GM18861 (cell line): Measurements from ENCODE around the gene MYO10.
"Not testable (repeated sequence)": the region's sequence is repeated elsewhere in the genome, so short reads cannot be mapped to it uniquely, and the experiment has no call there.

Experiments used
- ATAC-seq: cut with Tn5 transposase; IDR thresholded peaks from one replicate; pipeline ENCODE4 v1.9.1; 2021; ENCODE audit not compliant: unreplicated experiment

The MYO10 gene

DNA sequence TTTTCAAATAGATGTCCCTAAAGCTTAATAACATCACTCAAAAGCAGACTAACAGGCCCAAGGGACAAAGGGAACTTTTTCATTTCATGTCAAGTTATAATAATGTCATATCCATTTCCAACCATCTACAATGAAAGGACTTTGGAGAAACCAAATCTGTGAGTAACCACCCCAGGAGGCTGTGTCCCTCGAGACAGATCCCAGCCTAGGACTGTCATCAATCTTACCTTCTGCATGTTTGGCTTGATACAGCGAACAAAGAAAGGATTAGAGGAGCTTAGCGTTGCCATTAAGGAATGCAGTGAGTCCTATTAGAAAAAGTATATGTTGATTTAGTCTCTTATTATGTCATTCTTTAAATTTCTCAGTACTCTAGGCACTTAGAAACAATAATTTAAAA lies 181.5 kb downstream of the MYO10 start:
- no peak for ATAC-seq

GRCh38 chr5:16754086-16754485 lies 182.0 kb downstream of the MYO10 start:
- no peak for ATAC-seq

GRCh38 chr5:16750445-16750844 lies 185.6 kb downstream of the MYO10 start:
- no peak for ATAC-seq

GRCh38 chr5:16749626-16750025 lies 186.5 kb downstream of the MYO10 start:
- ATAC-seq: no peak

- ATAC-seq: no peak
Measured at GRCh38 chr5:16744164-16744880, 191.8 kb downstream of the MYO10 start.

- ATAC-seq: no peak
Measured at GRCh38 chr5:16742938-16743337, 193.2 kb downstream of the MYO10 start.

DNA sequence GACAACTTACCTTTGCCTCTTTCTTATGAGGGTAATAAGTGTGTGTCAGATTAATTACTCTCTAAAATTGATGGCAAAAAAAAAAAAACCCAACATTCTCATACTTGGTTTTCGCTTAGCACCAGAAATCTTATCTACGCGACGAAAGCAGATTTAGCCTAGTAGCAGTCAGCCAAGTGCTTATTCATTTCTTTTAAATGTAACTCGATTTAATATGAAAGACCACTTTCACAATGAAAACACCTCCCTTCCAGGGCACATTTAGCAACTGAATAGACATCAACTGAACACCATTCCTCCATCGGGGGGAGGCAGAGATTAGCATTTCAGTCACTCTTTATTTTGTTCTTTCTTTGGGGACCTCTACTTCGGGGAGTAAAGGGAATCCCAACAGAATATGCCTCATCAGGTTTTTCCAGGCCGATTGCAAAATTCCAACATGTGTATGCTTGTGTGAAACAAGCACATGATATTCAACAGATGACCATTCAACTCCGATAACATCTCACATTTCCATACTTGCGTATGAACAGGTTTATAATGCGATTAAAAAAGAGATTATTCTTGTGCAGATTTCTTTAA lies 195.2 kb downstream of the MYO10 start:
- ATAC-seq: no peak

DNA sequence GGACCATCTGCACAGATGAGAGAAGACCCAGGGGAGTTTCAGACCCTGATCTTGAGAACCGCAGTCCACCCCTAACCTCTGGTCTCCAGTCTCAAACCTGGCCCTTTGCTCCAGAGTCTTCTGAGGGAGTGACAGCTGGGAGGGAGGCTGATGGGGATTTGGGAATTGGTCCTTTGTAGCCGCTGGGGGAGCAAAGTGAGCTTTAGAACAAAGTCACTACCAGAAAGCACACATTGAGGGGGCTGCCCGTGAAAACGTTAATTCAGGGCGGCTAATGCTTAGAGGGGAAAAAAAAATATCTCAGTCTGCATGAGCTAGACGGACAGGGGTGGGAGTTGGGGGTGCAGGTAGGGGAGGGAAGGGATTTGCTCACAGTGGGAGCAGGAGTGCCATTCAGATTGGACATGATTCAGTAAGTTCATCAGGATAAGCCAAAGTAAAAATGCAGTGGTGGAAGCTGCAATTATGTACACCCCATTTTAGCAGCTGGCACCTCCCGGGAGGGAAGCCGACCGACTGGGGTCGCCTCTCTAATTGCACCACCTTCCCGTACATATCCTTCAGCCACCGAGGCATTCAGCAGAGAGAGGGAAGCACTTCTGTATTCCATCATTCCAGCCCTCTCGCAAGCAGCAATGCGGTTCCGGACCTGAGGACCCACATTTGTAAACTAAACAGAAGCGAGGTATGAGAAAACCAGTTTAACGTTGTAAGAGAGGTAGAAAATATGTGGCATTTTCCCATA lies 195.8 kb downstream of the MYO10 start:
- no peak for ATAC-seq

DNA sequence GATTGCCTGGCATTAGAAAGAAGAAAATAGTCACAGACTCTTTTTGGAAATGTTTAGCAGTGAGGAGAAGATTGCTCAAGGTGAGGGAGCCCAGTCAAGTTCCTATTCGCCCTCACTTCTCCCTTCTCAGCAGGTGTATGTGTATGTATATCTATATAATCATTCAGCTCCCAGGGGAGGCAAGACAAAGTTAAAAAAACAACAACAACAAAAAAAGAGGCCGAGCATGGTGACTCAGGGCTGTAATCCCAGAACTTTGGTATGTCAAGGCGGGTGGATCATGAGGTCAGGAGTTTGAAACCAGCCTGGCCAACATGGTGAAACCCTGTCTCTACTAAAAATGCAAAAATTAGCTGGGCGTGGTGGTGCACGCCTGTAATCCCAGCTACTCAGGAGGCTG lies 197.7 kb downstream of the MYO10 start:
- ATAC-seq: not testable (repeated sequence)

GRCh38 chr5:16737620-16738364 lies 198.3 kb downstream of the MYO10 start:
- ATAC-seq: no peak

DNA sequence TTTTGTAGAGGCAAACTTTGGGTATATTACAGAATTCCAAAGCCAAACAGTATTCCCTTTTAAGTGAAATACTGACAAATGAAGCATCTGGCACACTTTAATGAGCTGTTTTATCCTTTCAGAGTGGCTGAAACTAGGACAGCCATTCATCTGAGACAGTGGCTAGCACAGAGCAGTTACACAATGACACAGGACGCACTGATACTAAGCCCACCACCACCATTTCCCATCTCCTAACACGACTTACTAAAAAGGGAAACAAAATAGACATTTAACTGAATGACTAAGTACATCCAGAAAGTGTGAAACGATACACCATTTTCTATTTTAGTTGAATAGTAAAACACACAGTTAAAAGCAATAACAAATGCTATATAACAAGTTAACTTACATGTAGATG lies 198.9 kb downstream of the MYO10 start:
- ATAC-seq: no peak

GRCh38 chr5:16736158-16736995 lies 199.7 kb downstream of the MYO10 start:
- ATAC-seq: no peak

DNA sequence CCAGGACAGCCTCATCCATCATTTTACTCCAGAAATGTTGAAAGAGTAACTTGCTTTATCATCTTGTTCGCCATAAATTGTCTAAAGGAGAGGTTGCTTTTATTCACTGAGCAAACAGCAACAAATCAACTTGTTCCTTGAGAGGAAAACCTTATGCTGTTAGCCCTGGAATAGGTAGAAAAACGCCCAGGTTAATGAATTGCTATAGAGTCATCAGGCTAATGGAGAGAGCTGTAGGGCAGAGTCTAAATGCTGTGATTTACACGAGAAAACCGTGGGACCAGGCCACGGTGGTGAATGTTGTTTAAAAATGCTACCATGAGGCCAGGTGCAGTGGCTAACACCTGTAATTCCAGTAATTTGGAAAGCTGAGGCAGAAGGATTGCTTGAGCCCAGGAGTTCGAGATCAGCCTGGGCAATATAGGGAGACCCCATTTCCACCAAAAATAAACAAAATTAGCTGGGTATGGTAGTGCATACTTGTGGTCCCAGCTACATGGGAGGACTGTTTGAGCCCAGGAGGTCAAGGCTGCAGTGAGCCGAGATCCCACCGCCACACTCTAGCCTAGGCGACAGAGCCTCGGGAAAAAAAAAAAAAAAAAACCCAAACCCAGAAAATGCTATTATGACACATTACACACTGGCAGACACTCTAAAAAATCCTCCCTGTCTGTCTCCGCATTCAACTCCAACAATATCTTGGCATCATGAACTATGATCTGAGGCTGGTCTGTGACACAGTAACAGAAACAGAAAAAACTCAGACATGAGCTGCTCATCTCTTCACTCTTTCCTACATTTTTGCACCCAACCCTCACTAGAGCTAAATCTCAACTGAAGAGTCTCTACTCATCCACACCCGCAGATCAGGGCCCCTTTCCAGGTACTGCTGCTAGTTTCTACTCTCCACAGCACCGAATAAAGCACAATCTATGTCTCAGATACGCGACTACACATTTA lies 200.7 kb downstream of the MYO10 start:
- ATAC-seq: no peak

- ATAC-seq: no peak
Measured at GRCh38 chr5:16733331-16734006, 202.6 kb downstream of the MYO10 start.

GRCh38 chr5:16732356-16732755 lies 203.7 kb downstream of the MYO10 start:
- ATAC-seq: no peak

GRCh38 chr5:16727755-16728325 lies 208.2 kb downstream of the MYO10 start:
- ATAC-seq: no peak

DNA sequence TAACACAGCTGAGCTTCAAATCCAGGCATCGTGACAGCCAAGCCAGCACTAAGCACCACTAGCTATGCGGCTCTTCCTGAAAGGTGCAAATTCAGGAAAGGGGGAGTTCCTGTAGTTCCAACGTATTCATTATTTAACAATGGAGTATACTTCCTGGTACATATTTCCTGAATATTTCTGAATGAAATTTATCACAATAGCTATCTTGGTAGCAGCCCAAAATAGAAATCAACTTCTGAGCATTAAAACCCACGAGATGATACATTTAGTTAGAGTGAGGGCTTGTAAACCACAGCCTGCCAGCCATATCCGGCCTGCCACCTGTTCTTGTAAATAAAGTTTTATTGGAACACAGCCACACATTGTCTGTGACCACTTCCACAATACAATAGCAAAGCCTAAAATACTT lies 209.5 kb downstream of the MYO10 start:
- peak; percentile 55 for ATAC-seq

DNA sequence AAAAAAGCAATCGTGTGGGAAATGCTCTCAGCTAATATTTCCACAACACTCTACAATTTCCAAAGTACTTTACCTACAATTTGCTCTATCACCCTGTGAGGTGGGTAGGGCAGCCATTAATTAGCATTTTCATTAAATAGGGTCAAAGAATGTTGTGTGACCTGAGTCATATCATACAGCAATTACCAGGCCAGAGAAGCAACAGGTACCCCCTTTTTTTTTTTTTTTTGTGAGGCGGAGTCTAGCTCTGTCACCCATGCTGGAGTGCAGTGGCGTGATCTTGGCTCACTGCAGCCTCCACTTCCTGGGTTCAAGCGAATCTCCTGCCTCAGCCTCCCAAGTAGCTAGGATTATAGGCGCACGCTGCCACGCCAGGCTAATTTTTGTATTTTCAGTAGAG lies 210.5 kb downstream of the MYO10 start:
- no peak for ATAC-seq

DNA sequence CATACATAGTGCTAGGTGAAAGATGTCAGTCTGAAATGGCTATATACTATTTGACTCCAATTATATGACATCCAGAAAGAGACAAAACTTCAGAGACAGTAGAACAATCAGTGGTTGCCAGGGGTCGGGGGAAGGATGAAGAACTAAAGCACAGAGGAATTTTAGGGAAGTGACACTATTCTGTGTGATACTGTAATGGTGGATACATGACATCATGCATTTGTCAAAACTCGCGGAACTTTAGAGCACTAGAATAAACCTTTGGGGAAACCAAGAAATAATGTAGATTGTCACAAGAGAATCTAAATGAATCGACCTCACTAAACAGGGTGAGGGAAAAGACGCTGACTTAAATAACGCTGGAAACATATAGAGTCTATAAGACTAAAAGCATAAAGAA lies 212.3 kb downstream of the MYO10 start:
- no peak for ATAC-seq
